H1 (cell line): ENCODE results near the gene INPP5E. TPM values are rescaled to one million over a fixed set of nuclear protein-coding genes. Genes with fewer than 3 reads are reported as not detected.

Source experiments
- CHD7 ChIP-seq: fragments of 300-600 bp; sonication (generic); IDR thresholded peaks from 2 replicates; pipeline ENCODE4 v1.7.1; 2012; ENCODE audit warnings: low read length, moderate library complexity, mild to moderate bottlenecking, inconsistent platforms; ENCODE audit not compliant: insufficient replicate concordance
- CTBP2 ChIP-seq: IDR thresholded peaks from 2 replicates; pipeline ENCODE4 v1.7.0; 2011; ENCODE audit warnings: borderline replicate concordance, mild to moderate bottlenecking, moderate library complexity, mixed read lengths, low read length; ENCODE audit not compliant: insufficient read depth, insufficient read length
- EP300 ChIP-seq, 2 experiments: IDR thresholded peaks; 1 replicate in 1 of 2; 2 replicates in 1 of 2; pipeline ENCODE4 v1.6.1; 2011 to 2012; ENCODE audit warnings: low read depth in 2 of 2, low read length in 2 of 2, mild to moderate bottlenecking in 2 of 2, borderline replicate concordance in 1 of 2, inconsistent platforms in 1 of 2, moderate library complexity in 1 of 2
- EZH2 ChIP-seq: fragments of 200-600 bp; sonication (generic); IDR thresholded peaks from 2 replicates; pipeline ENCODE4 v1.7.1; 2012; ENCODE audit warnings: low read depth, mild to moderate bottlenecking, moderate library complexity, low read length, inconsistent platforms; ENCODE audit not compliant: severe bottlenecking
- FOSL1 ChIP-seq: IDR thresholded peaks from 2 replicates; pipeline ENCODE4 v1.6.1; 2011; ENCODE audit warnings: mild to moderate bottlenecking, low read depth, low read length, moderate library complexity; ENCODE audit not compliant: insufficient read depth
- KDM1A ChIP-seq: fragments of 200-600, 300-600 bp; sonication (generic); IDR thresholded peaks from 2 replicates; pipeline ENCODE4 v1.7.1; 2016; ENCODE audit warnings: mild to moderate bottlenecking, low read length, borderline replicate concordance
- PHF8 ChIP-seq: fragments of 200-600 bp; sonication (generic); conservative IDR thresholded peaks from 2 replicates; pipeline ENCODE4 v1.7.1; 2012; ENCODE audit warnings: low read depth, mild to moderate bottlenecking, inconsistent platforms, low read length, moderate library complexity
- SIN3A ChIP-seq, 2 experiments: IDR thresholded peaks in 1 of 2; conservative IDR thresholded peaks in 1 of 2; 2 replicates each; pipeline ENCODE4 v1.6.1; 2011 to 2012; ENCODE audit warnings: low read length in 2 of 2, improper control_type of control experiment in 1 of 2, low read depth in 1 of 2, mild to moderate bottlenecking in 1 of 2
- SIRT6 ChIP-seq: IDR thresholded peaks from one replicate; pipeline ENCODE4 v1.7.1; 2012; ENCODE audit warnings: low read length, inconsistent platforms
- polyA plus RNA-seq, 7 experiments: library from polyadenylated mRNA; depleted of rRNA in 3 of 7; stranded (reverse) in 5 of 7; unstranded in 2 of 7; fragments of >200 nt in 5 of 7; fragments of 200-250 nt in 2 of 7; gene quantifications; 1 replicate in 5 of 7; 2 replicates in 1 of 7; 4 replicates in 1 of 7; pipeline versions ENCODE4 v1.2.1 to v1.2.3, GENCODE V29; 2011 to 2013; ENCODE audit warnings: missing spikeins in 2 of 7, mixed read lengths in 2 of 7
- total RNA-seq: library from RNA; stranded (reverse); fragmentation: NEBNext Ultra II Directional; extraction: Animal tissue kit (Norgen Biotek cat#: 25700); gene quantifications from 2 replicates; pipeline ENCODE4 v1.2.1, GENCODE V29; 2021

The INPP5E gene
- total and polyA plus RNA-seq, 2 of the 8 experiments (the other 6 are each of a cell fraction or from before 2014, with no cell fraction given): 8.7 to 11.3 TPM

- TF ChIP-seq CHD7: no peak
- no peak for TF ChIP-seq CTBP2
- no peak for TF ChIP-seq PHF8
- TF ChIP-seq SIN3A (conservative IDR thresholded peaks at IDR 0.05 in 1 of 2, IDR thresholded peaks at IDR 0.05 in 1 of 2; ENCODE audit: low read depth in 1 of 2, low read length in 2 of 2): no peak
- no peak for TF ChIP-seq FOSL1
- TF ChIP-seq KDM1A: no peak
- TF ChIP-seq SIRT6: no peak
- no peak for TF ChIP-seq EP300 (IDR thresholded peaks at IDR 0.05; ENCODE audit: borderline replicate concordance in 1 of 2, low read depth in 2 of 2, low read length in 2 of 2)
- TF ChIP-seq EZH2: no peak
Measured at GRCh38 chr9:136411378-136411777, 28.3 kb downstream of the INPP5E start (continued).
